ENCODE results near the gene CDH4. TPM values are rescaled to one million over a fixed set of nuclear protein-coding genes. Genes with fewer than 3 reads are reported as not detected.

Gene CDH4
- total and polyA plus RNA-seq, 10 donors = 0.30 to 20.1 (median 7.7) TPM

DNA sequence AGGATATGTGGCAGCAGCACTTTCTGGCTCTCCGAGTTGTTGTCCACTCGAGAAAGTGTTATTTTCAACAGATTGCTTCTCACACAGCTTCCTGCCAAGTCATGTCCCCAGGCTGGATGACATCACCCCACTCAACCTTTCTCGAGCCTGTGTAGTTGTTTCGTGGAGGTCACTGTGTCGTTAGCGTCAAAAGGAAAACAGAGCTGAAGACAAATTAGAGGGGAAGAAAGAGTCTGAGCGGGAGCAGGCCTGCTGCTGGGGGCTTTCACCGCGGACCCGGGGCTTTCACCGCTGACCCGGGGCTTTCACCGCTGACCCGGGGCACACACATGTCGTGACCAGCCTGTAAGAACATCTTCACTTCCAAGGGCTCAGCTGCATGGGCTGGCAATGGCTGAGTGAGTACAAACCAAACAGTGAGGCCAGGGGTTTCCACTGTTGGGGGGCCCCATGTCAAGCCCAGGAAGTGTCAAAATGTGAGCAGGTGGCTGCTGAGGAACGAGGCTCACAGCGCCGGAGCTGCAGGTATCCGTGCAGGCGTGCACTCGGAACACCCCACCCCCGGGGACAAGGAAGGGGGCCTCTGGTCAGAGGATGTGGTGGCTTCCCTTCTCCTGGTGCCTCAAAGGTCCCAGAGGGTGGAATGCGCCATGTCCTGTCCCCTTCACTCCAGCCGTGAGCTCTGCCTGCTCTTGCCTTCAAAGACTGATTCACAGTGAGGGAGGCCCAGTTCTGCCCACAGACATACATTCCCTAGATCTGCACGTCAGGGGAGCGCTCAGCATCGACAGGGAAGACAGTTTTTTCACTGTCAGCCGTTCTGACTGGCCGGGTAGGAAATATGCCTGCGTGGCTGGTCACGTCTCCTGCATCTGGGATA lies 447.7 kb downstream of the CDH4 start:
- no peak for DNase-seq
- Histone ChIP-seq H3K4me3 (no peak overlapping the region), H3K36me3 (no peaks in the 10 kb centered on the region), H3K9me3 (peaks cover 0 to 49% (median 0%) of the 10 kb centered on the region in 8 donors), H3K27me3 (replicated peaks in 1 of 7) (peaks cover 0 to 10% (median 0%) of the 10 kb centered on the region in 7 donors), H3K27ac (no peak overlapping the region), H3K4me1 (peaks cover 0 to 9% (median 1%) of the 10 kb centered on the region in 6 donors)
- intact Hi-C loops (cut with DNase I; ENCODE audit: low total_unique reads) = no loop called here
- TF ChIP-seq POLR2A (IDR thresholded peaks at IDR 0.05) (no peak), POLR2AphosphoS5 (IDR thresholded peaks at IDR 0.05) (no peak)
- TF ChIP-seq, protein P1, sequence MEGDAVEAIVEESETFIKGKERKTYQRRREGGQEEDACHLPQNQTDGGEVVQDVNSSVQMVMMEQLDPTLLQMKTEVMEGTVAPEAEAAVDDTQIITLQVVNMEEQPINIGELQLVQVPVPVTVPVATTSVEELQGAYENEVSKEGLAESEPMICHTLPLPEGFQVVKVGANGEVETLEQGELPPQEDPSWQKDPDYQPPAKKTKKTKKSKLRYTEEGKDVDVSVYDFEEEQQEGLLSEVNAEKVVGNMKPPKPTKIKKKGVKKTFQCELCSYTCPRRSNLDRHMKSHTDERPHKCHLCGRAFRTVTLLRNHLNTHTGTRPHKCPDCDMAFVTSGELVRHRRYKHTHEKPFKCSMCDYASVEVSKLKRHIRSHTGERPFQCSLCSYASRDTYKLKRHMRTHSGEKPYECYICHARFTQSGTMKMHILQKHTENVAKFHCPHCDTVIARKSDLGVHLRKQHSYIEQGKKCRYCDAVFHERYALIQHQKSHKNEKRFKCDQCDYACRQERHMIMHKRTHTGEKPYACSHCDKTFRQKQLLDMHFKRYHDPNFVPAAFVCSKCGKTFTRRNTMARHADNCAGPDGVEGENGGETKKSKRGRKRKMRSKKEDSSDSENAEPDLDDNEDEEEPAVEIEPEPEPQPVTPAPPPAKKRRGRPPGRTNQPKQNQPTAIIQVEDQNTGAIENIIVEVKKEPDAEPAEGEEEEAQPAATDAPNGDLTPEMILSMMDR (IDR thresholded peaks at IDR 0.05 in 8 of 11, conservative IDR thresholded peaks at IDR 0.05 in 3 of 11) = no peak
- WGBS, 5 donors = 66 to 77% (median 75%) methylated on average over 22 to 31 of the region's 31 CpGs

DNA sequence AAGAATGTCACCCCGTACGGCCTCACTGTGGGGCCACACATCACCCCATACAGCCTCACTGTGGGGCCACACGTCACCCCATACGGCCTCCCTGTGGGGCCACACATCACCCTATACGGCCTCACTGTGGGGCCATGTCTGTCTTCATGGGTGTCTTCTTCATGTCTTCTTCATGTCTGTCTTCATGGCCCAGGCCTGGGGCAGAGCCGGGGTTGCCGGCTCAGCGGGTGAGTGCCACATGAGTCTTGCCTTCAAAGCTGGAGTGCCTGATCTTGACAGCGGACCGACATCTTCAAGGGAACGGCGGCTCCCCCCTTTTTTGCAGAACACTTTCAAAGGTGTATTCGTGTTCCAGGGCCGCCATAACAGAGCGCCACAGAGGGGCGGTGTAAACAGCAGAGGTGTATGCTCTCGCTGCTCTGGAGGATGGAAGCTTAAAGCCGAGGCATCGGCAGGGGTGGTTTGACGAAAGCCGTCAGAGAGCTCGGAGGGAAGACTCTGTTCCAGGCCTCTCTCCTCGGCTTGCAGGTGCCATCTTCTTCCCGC lies 448.6 kb downstream of the CDH4 start:
- 92 to 96% (median 95%) methylated on average over 20 to 24 of the region's 24 CpGs for WGBS, 5 donors
- DNase-seq = no peak
- TF ChIP-seq POLR2AphosphoS5 (IDR thresholded peaks at IDR 0.05) = no peak
- TF ChIP-seq, protein P1 (IDR thresholded peaks at IDR 0.05 in 8 of 11, conservative IDR thresholded peaks at IDR 0.05 in 3 of 11) = no peak
- no peak for TF ChIP-seq POLR2A (IDR thresholded peaks at IDR 0.05)
- Histone ChIP-seq H3K27ac (no peak overlapping the region), H3K36me3 (no peaks in the 10 kb centered on the region), H3K4me1 (peaks cover 0 to 9% (median 1%) of the 10 kb centered on the region in 6 donors), H3K4me3 (no peak overlapping the region), H3K27me3 (replicated peaks in 1 of 7) (peaks cover 0 to 9% (median 0%) of the 10 kb centered on the region in 7 donors), H3K9me3 (peaks cover 0 to 52% (median 0%) of the 10 kb centered on the region in 8 donors)
- intact Hi-C loops (cut with DNase I; ENCODE audit: low total_unique reads) = no loop called here

DNA sequence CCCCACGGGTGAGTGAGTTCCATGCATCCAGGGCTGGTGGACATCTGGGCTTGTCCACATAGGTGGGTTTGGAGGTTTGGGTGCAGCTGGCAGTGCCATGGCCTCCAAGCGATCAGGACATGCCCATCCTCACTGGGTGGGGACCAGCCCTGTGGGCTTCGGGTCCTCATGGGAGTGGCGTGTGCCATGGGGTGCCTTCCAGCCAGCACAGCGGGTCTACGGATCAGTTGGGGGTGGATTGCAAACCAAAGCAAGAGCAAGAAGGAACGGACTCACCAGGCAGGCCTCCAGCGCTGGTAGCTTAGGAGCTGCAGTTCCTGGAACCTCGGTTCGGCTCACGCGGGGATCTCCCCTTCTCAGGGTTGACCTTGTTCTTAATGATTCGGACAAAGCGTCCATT lies 449.3 kb downstream of the CDH4 start:
- no peak overlapping the region for H3K27ac ChIP-seq
- peaks cover 0 to 9% (median 1%) of the 10 kb centered on the region in 6 donors for H3K4me1 ChIP-seq
- peaks cover 0 to 54% (median 0%) of the 10 kb centered on the region in 8 donors for H3K9me3 ChIP-seq
- 91 to 99% (median 94%) methylated on average over 13 to 14 of the region's 14 CpGs for WGBS, 5 donors
- TF ChIP-seq POLR2A (IDR thresholded peaks at IDR 0.05) (no peak), POLR2AphosphoS5 (IDR thresholded peaks at IDR 0.05) (no peak)
- TF ChIP-seq, protein P1 (IDR thresholded peaks at IDR 0.05 in 8 of 11, conservative IDR thresholded peaks at IDR 0.05 in 3 of 11) = no peak
- peaks cover 0 to 1% (median 0%) of the 10 kb centered on the region in 7 donors for H3K27me3 ChIP-seq (replicated peaks in 1 of 7)
- intact Hi-C loops (cut with DNase I; ENCODE audit: low total_unique reads) = no loop called here
- no peak for DNase-seq
- no peaks in the 10 kb centered on the region for H3K36me3 ChIP-seq
- H3K4me3 ChIP-seq = no peak overlapping the region

DNA sequence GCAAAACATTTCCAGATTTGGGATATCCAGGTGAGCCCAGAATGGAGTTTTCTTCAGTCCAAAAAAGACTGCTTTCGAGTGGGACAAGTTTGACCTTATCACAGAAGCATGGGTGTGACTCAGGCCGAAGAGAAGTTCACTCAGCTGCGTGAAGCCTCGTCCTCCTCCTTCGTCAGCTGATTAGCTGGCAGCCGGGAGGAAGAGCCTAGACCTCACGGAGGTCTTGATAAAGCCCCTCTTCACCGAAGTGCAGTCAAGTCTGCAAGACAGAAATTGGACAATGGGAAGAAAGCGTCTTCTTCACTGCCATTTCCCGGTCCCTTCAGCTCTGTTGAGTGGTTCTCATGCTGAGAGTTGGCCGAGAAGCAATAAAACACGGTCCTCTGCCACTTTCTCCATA lies 449.7 kb downstream of the CDH4 start:
- TF ChIP-seq POLR2AphosphoS5 (IDR thresholded peaks at IDR 0.05) (no peak), POLR2A (IDR thresholded peaks at IDR 0.05) (no peak)
- TF ChIP-seq, protein P1 (IDR thresholded peaks at IDR 0.05 in 8 of 11, conservative IDR thresholded peaks at IDR 0.05 in 3 of 11) = no peak
- Histone ChIP-seq H3K36me3 (no peaks in the 10 kb centered on the region), H3K9me3 (peaks cover 0 to 52% (median 0%) of the 10 kb centered on the region in 8 donors), H3K4me1 (peaks cover 0 to 9% (median 1%) of the 10 kb centered on the region in 6 donors), H3K4me3 (no peak overlapping the region), H3K27me3 (replicated peaks in 1 of 7) (no peaks in the 10 kb centered on the region), H3K27ac (no peak overlapping the region)
- DNase-seq = no peak
- 81 to 88% (median 88%) methylated on average over 9 to 12 of the region's 12 CpGs for WGBS, 5 donors
- intact Hi-C loops (cut with DNase I; ENCODE audit: low total_unique reads) = no loop called here
